ENCODE measurements around the gene LAPTM5.

LAPTM5 gene

GRCh38 chr1:30727824-30728223 is 29.8 kb downstream of the LAPTM5 start:
- ATAC-seq = no peak

GRCh38 chr1:30726773-30727684 is 30.5 kb downstream of the LAPTM5 start:
- ATAC-seq = no peak

DNA sequence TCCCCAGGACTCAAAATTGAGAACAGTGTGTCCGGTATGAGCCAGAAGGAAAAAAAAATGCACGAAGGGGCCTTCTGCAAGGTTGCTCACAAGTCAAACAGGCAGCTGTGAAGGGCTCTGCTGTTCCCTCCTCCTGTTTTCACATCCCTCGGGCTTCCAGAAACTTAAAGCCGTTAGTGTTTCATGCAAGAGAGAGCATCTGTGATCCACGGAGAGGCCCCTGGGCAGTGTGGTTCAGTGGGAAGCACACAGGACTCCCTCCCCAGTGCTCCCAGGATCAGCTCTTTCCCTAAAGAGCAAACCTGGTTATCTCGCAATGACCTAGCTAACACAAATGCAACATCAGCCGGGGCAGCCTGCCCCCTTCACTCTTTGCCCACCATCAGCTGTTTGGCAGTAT is 31.3 kb downstream of the LAPTM5 start:
- ATAC-seq = no peak

DNA sequence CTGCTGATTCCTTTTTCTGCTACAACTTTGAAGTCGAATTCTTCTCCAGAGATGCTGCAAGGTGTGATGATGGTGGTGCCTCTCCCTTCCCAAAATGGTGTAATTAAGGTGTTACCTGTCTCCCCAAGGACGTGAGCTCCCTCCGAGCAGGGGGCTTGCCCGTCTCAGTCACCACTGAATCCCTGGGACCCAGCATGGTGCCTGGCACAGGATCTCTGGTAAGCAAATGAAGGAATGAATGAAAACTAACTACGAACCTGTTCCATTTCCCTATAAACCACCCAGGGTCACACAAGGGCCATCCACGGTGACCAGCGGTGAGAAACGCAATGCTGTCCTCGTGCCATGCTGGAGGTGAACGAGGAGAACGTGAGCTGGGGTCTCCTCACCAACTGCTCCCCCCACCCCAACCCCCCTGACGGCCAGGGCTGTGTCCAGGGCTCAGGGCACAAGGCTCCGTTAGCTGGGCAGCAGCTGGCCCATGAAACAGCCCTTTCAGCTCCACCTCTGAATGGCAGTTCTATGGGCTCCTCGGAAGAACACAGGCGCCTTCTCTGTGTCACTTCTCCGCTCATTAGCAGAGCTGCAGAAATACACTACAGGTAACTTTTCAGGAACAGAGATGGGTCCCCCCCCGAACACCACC is 32.0 kb downstream of the LAPTM5 start:
- no peak for ATAC-seq

DNA sequence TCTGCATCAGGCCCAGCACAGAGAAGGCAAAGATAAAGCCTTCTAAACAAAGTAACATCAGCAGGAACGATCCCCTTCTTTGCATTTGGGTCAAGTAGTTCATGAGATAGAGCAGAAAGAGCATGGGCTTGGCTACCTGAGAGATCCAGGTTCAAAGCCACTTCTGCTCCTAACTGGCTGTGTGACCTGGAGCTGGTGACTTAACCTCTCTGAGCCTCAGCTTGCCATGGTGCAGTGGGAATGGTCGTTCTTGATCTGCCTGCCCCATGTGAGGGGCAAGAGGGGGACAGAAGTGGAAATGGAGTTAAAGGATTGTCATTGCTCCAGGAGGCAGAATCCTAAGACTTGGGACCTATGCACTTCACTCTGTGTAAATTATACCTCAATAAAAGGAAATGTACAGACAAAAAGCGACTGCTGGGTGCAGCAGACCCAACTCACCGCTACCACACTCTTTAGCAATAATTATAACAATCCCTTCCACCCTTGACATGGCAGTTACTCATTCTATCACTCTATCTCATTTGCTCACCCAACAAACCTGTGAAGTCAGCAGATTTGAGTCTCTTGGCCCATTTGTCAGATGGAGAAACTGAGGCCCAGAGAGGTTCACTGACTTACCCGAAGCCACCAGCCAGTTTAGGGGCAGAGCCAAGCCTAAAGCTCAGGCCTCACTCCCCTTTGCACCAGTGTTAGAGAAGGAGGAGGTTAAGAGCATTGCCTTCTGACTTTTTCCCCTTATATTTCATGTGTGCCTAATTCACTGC is 32.7 kb downstream of the LAPTM5 start:
- no peak for ATAC-seq

- no peak for ATAC-seq
Observed at GRCh38 chr1:30724175-30724574, 33.4 kb downstream of the LAPTM5 start.

DNA sequence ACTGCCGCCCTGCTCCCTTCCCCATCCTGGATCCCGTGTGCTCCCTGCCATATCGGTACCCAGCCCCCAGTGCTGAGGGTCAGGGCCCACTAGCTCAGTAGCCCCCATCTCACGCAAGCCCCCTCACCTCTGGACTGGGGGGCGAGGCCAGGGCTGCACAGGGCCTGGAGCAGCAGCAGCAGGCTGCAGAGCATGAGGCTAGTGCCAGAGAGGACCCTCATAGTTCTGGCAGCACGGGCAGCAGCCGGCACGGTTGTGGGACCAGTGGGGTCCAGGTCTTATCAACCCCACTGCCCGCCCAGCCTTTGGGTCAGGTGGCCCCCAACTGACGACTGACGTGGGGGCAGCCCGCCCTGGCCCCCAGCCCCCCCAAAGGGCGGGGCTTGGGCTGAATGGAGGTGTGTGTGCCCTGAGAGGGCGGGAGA is 34.2 kb downstream of the LAPTM5 start, which contains the start of gene MATN1:
MATN1 (minus strand) TSS at position 255 of the 425 bp plus-strand sequence; CDS start at position 221, 34 bp downstream.
- no peak for ATAC-seq

- ATAC-seq = no peak
Observed at GRCh38 chr1:30721812-30722537, 35.6 kb downstream of the LAPTM5 start.

- no peak for ATAC-seq
Observed at GRCh38 chr1:30721341-30721793, 36.2 kb downstream of the LAPTM5 start.

DNA sequence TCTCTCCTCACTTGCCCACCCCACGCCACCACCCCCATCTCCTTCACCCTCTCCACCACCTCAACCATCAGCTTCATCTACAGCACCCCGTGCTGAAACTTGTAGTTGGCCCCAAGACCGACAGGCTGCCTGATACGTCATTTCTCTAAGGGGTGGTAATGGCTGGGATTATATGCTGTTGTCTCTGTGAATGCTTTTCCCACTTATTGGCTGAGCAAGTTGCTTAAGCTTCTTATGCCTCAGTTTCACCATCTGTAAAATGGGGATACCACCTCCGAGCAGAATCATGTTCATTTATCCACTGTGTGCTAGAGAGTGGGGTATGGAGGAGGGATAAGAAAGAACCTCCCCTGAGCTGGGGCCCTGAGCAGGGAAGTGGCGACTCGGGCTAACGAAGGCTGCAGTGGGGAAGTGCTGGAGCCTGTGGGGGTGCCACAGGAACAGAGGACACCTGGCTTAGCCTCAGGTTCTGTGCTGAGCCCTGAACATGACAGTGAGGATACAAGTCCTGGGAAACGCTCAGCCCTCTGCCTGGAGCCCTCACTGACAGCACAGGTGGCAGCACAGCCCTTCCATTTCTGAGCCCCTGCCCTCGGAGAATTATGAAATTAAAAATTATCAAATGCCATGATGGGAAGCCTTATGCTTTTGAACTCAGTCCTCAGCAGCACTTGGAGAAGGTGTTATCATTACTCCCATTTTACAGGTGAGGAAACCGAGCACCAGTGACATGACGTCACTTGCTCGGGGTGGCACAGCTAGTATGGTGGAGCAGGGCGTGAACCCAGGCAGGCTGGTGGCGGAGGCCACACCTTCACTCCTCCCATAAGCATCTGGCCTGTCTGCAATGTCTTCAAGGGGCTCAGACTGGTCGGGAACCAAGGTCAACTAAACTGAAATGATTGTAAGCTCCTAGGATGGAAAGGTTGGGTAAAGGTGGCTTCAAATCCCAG is 37.0 kb downstream of the LAPTM5 start:
- ATAC-seq = no peak

GRCh38 chr1:30719406-30720270 is 37.9 kb downstream of the LAPTM5 start:
- no peak for ATAC-seq

DNA sequence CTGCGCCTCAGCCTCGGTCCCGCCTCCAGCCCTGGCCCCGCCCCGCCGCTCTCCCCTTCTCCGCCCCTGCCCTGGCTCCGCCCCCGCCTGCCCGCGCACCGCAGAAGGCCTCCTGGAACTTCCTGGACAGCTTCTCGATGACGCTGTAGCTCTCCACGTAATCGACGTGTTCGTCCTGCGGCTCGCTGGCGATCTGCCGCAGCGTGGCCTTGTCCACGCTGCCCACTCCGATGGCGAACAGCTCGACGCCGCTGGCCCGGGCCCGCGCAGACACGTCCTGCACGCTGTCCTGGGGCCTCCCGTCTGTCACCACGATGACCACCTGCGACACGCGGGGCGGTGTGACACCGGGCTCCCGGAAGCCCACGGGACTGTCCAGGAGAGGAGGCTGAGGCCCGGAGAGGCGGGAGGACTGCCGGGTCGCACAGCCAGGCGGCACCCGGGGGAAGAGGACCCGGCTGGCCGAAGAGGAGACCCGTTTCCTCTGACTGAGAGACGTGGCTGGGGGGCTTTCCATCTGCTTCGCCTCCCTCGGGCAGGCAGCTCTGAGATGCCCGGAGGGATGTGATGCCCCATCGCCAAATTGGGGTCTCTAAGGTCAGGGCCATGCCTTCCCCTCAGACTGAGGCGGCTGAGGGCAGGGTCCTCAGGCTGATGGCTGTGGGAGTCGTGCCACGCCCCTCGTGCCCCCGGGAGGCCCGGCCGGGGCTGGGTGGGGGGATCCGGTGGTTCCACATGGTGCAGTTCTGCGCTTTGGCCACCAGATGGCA is 38.8 kb downstream of the LAPTM5 start:
- ATAC-seq = peak; percentile 63 to 69

DNA sequence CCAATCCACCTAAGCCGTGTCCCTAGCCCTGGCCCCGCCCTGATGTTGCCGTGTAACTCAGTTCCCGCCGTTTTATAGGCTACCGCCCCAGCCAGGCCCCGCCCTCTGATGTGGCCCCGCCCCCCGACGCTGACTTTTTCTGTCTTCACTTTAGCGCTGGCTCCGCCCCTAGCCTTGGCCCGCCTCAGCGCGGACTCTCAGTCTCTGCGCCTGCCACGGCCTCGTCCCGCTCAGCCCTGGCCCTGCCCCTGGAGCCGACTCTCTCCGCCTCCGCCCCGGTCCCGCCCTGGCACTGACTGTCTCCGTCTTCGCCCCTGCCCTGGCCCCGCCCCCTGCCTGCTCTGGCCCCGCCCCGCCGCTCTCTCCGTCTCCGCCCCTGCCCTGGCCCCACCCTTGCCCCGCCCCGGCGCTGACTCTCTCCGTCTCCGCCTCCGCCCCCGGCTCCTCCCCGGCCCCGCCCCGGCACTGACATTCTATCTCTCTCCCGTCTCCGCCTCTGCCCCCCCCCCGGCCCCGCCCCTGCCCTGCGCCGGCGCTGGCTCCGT is 39.4 kb downstream of the LAPTM5 start:
- peak; percentile 91 to 94 for ATAC-seq

DNA sequence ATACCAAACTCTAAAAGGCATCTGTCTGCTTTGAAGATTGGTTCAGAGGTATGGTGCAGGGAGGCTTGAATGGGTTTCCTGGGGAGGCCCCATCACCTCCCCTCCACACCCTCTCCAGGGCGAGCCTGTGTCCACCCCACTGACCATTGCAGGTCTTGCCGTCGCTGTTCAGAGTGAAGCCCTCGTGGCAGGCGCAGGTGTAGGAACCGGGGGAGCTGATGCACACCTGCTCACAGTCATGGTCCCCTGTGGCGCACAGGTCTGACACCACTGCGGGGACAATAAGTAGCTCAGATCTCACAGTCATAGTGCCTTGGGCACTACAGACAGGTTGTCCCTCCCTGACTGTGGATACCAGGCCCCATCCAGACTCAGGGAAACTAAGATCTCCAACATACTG is 40.9 kb downstream of the LAPTM5 start:
- ATAC-seq = no peak

DNA sequence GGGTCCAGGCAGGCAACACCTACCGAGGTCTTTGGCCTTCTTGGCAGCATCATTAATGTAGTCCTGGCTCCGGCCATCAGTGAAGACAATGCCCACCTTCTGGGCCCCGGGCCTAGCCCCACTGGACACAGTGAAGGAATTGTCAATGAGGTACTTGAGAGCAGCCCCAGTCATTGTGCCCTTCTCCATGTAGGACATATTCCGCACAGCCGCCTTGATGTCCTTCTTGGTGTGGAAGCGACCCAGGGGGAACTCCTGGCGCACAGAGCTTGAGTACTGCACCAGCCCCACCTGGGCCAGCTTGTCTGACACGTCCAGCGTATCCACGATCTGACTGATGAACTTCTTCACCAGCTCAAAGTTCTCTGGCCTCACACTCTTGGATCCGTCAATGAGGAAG is 41.7 kb downstream of the LAPTM5 start:
- no peak for ATAC-seq

- no peak for ATAC-seq
Observed at GRCh38 chr1:30715216-30715615, 42.4 kb downstream of the LAPTM5 start.

DNA sequence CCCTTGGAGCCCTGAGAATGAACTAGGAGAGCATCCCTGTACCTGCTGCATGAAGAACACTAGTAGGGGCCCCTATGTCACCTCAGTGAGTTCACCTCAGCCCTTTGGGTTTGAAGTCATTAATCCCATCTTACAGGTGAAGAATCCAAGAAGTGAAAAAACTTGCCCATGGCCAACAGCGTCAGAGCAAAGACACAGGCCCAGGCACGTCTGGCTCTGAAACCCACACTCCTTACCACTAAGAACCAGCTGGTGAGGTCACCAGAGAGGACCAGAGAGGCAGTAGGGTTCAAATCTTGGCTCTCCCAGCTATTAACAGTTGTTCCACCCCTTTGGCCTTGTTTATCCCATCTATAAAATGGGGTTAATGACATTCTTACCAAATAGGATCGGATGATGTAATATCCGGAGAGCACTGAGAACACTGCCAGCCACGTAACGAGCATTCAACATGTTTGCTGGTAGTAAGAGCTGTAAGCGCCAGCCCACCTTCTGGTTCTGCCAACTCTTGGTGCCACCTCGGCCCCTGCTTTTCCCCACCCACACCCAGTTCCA is 43.0 kb downstream of the LAPTM5 start:
- ATAC-seq = no peak

- no peak for ATAC-seq
Observed at GRCh38 chr1:30714025-30714424, 43.5 kb downstream of the LAPTM5 start.

DNA sequence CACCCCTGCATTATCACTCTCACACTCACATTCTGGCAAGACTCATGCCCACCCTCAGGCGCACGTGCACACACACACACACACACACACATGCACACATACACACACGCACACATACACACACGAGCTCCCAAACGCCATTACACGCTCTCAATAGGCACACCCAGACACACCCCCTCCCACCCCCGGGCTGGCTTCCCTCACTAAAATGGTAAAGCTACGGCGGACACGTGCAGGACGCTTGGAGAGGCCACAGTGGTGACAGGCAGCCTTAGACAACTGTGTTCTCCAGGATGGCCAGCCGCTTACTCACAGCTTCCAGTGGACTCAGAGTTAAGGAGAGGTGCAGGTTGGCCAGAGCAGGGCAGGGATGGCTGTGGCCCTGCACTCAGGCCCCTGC is 44.3 kb downstream of the LAPTM5 start:
- no peak for ATAC-seq

Measured in activated CD4-positive, CD25-positive, alpha-beta regulatory T cell treated with anti-CD3 and anti-CD28 coated beads, Interleukin-2, amount 50 U/mL, for 24 hours (primary cell).